LNCaP clone FGC (cell line): Measurements from ENCODE around the gene AK8.

Experiments
- DNase-seq: peaks from one replicate; pipeline ENCODE4 v3.0.0-alpha.2; 2011; ENCODE audit warnings: low read depth
- H3K4me3 ChIP-seq: 2 replicates; pipeline ENCODE4 v1.5.1; 2011; ENCODE audit warnings: mild to moderate bottlenecking, low read depth, low read length, control low read depth
- TF ChIP-seq, protein P1 (sequence below): IDR thresholded peaks from 2 replicates; pipeline ENCODE4 v1.5.1; 2012; ENCODE audit warnings: mild to moderate bottlenecking; ENCODE audit not compliant: control insufficient read depth, insufficient read depth; ENCODE audit errors: extremely low read depth

AK8 gene

DNA sequence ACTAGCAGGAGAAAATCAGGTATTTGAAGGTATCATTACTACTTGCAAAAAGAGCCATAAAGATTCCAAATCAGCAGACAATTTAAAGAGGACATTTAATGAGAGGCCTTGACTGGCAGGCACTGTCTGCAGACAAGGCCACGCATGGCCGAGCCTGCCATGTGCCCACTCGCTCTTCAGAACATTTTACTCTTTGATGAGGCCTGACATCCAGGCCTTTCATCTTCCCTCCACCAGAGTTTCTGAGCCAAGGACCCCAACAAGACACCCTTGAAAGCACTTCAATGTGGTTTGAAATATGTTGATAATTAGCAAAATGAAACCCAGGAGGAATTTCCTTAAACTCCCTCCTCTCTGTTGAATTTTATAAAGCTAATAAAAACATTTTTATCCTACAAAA lies 16.4 kb downstream of the AK8 start:
- TF ChIP-seq, protein P1, sequence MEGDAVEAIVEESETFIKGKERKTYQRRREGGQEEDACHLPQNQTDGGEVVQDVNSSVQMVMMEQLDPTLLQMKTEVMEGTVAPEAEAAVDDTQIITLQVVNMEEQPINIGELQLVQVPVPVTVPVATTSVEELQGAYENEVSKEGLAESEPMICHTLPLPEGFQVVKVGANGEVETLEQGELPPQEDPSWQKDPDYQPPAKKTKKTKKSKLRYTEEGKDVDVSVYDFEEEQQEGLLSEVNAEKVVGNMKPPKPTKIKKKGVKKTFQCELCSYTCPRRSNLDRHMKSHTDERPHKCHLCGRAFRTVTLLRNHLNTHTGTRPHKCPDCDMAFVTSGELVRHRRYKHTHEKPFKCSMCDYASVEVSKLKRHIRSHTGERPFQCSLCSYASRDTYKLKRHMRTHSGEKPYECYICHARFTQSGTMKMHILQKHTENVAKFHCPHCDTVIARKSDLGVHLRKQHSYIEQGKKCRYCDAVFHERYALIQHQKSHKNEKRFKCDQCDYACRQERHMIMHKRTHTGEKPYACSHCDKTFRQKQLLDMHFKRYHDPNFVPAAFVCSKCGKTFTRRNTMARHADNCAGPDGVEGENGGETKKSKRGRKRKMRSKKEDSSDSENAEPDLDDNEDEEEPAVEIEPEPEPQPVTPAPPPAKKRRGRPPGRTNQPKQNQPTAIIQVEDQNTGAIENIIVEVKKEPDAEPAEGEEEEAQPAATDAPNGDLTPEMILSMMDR = no peak
- no peak for DNase-seq
- no peak overlapping the region for H3K4me3 ChIP-seq

DNA sequence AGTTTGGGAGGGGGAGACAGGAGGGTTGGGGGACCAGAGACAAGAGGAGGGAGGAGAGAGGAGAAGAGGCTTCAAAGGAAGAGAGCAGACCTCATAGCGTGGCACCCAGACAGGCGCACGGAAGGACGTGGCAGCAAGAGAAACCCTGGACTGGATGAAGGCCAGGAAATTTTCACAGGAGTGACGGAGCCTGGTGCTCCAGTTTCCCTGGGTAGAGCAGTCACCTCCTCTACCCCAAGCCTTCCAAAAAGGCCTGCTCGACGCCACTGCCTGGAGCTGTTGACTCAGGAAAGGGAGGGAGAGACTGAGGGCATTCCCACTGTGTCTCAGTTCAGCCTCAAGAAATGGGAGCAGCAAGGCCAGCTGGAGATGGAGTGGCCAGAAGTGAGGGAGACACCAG lies 19.3 kb downstream of the AK8 start:
- no peak overlapping the region for H3K4me3 ChIP-seq
- TF ChIP-seq, protein P1 = no peak
- DNase-seq = peak; percentile 30

DNA sequence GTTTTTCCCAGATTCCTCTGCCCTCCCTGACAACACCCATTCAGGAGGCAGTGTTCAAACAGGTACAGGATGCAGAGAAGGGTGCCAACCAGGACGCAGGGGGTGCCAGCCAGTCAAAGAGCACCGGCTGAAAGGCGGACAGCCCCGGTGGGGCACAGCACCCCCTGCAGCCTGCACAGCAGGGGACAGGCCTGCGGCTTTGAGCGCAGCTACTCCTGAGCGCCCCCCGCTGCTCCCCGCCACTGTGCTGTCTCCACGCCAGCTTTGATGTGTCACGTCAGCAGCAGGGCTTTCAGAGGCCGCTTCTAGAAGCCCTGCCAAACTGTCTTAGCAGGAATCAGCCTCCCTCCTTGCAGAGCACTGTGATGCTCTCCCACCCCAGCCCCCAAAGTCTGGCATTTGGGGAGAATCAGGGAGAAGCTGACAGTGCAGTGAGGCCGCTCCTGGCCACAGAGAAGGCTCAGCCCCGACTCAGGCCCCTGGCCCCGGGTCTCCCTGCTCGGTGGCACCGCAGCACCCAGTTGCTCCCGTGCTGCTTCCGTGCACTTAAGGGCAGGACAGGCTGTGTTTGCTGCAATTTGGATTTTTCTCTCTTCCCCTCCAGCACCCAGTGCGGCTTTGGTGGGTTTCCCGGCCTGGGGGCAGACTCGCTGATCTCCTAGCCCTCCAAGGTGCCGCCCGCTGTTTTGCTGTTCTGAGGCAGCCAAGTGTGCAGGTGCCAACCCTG lies 20.3 kb downstream of the AK8 start:
- TF ChIP-seq, protein P1 = no peak
- H3K4me3 ChIP-seq = no peak overlapping the region
- DNase-seq = no peak

DNA sequence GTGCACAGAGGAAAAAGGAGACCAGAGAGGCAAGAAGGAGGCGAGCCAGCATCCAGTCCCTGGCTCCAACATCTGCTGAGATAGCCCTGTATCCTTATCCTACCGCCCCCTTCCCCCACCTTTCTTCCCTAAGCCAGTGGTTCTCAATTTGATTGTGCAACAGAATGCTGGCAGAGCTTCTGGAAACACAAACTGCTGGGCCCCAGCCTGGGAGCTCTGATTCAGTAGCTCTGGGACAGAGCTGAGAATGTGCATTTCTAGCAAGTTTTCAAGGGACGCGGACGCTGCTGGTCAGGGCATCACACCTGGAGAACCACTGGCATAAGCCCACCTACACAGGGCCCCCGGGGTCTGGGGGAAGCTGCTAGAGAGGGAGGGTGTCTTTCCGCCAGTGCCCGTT lies 21.1 kb downstream of the AK8 start:
- no peak for DNase-seq
- H3K4me3 ChIP-seq = no peak overlapping the region
- TF ChIP-seq, protein P1 = no peak

DNA sequence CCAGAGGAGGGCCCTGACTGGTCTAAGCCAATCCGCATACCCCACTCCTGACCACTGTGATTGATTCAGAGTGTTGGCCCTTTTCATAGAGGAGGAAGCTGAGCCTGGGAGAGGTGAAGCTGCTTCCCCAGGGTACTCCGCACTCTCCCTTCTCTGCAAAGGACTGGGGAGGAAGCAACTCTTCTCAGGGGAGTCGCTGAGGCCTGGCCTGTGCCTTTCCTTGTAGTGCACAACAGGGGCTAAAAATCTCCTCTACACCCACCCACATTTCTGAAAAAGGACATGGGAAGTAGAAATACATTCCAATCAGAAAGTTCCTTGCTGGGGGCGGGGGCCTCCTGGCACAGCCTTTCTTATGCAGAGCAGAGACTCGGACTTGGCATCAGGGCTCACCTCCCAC lies 22.2 kb downstream of the AK8 start:
- no peak overlapping the region for H3K4me3 ChIP-seq
- TF ChIP-seq, protein P1 = no peak
- no peak for DNase-seq

DNA sequence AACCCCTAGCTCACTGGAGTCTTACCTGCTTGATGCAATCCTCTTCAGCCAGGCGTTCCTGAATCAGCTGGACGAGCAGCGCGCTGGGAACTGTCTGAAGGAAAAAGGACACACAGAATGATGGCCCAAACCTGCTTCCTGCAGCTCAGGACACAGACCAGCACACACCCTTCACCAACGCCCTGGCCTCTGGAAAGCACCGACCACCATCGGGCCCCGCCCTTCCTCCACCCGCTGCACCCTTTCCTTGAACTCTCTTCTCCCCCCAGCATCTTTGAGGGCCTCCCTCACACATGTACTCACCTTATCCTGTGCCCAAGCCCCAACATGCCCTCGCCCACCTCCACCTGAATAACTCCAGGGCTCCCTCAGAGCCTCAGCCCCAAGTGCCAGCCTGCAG lies 23.3 kb downstream of the AK8 start:
- TF ChIP-seq, protein P1 = no peak

DNA sequence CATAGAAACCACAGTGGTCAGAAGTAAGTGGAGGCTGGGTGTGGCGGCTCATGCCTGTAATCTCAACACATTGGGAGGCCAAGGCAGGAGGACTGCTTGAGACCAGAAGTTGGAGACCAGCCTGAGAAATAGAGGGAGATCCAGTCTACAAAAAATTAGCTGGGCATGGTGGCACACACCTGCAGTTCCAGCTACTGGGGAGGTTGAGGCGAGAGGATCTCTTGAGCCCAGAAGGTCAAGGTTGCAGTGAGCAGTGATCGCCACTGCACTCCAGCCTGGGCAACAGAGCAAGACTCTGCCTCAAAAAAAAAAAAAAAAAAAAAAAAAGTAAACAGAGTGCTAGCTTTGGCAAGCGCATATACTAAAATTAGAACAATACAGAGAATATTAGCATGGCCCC lies 24.6 kb downstream of the AK8 start:
- TF ChIP-seq, protein P1 = no peak
- H3K4me3 ChIP-seq = no peak overlapping the region
- no peak for DNase-seq

More for the DNA sequence above, 23.3 kb downstream of the AK8 start:
- DNase-seq = no peak
- H3K4me3 ChIP-seq = no peak overlapping the region
